Breast epithelium (tissue), 4 donors: ENCODE data around the gene LIN7A. TPM values are rescaled to one million over a fixed set of nuclear protein-coding genes. Genes with fewer than 3 reads are reported as not detected.
"Not testable (repeated sequence)": the region's sequence is repeated elsewhere in the genome, so short reads cannot be mapped to it uniquely, and the experiment has no call there.

ENCODE experiments used
- DNase-seq, 2 donors: peaks; one replicate each; pipeline ENCODE4 v3.0.0-alpha.2; 2019; ENCODE audit warnings: low spot score in 2 of 2
- H3K27ac ChIP-seq, 2 donors: fragments of 200-600 bp; sonication (generic) in 1 of 2; one replicate each; pipeline ENCODE4 v1.5.1; 2016 to 2019; ENCODE audit warnings: mild to moderate bottlenecking in 1 of 2
- H3K27me3 ChIP-seq, 2 donors: fragments of 200-600 bp; sonication (generic) in 1 of 2; one replicate each; pipeline versions ENCODE4 v1.5.1 to v1.6.0; 2017 to 2019; ENCODE audit warnings: control low read depth in 1 of 2, mild to moderate bottlenecking in 1 of 2
- H3K36me3 ChIP-seq: fragments of 200-600 bp; one replicate; pipeline ENCODE4 v1.5.1; 2019
- H3K4me1 ChIP-seq, 2 donors: fragments of 200-600 bp; sonication (generic); one replicate each; pipeline ENCODE4 v1.5.1; 2016 to 2019; ENCODE audit warnings: control low read depth in 1 of 2
- H3K4me3 ChIP-seq, 3 donors: fragments of 200-600 bp; sonication (generic); 1 replicate in 2 of 3; 2 replicates in 1 of 3; pipeline ENCODE4 v1.5.1; 2016 to 2019; ENCODE audit warnings: mild to moderate bottlenecking in 3 of 3, moderate library complexity in 2 of 3
- H3K9me3 ChIP-seq, 2 donors: fragments of 200-600 bp; sonication (generic) in 1 of 2; one replicate each; pipeline ENCODE4 v1.5.1; 2016 to 2019; ENCODE audit warnings: control low read depth in 1 of 2
- POLR2A ChIP-seq: fragments of 450-650 bp; IDR thresholded peaks from one replicate; pipeline ENCODE4 v1.6.1; 2016; ENCODE audit warnings: antibody characterized with exemption, mild to moderate bottlenecking, moderate library complexity
- POLR2AphosphoS5 ChIP-seq, 3 donors: sonication (generic); formaldehyde crosslinking; IDR thresholded peaks; one replicate each; pipeline ENCODE4 v1.6.1; 2017; ENCODE audit warnings: antibody characterized with exemption in 3 of 3
- intact Hi-C: fragments of 100-400 bp; cut with DNase I; formaldehyde crosslinking; loops from one replicate; pipeline ENCODE4 v1.15.1; 2023; ENCODE audit warnings: low total_unique reads
- total RNA-seq, 3 donors: library from RNA; depleted of rRNA; stranded (reverse); fragments of >200 nt; gene quantifications; one replicate each; pipeline ENCODE4 v1.1.0, GENCODE V29; 2016
- TF ChIP-seq, protein P1 (sequence below), 3 donors: fragments of 450-650 bp; IDR thresholded peaks; one replicate each; pipeline ENCODE4 v1.5.1; 2016 to 2017; ENCODE audit warnings: antibody characterized with exemption in 3 of 3, mild to moderate bottlenecking in 3 of 3, moderate library complexity in 3 of 3

The LIN7A gene
- total RNA-seq, 3 donors from 2014 or later, result 12.8 to 25.6 (median 13.1) TPM

GRCh38 chr12:80892597-80893445 lies 44.9 kb downstream of the LIN7A start:
- Histone ChIP-seq H3K27me3 (no peaks in the 10 kb centered on the region), H3K27ac (no peak overlapping the region), H3K4me3 (no peak overlapping the region), H3K9me3 (no peaks in the 10 kb centered on the region), H3K4me1 (no peaks in the 10 kb centered on the region), H3K36me3 (no peaks in the 10 kb centered on the region)
- intact Hi-C loops, result loop anchor here (5.0 kb wide), 1 partner anchor 141 kb away; no protein-coding TSS in a partner anchor
- DNase-seq, result no peak
- TF ChIP-seq, protein P1, sequence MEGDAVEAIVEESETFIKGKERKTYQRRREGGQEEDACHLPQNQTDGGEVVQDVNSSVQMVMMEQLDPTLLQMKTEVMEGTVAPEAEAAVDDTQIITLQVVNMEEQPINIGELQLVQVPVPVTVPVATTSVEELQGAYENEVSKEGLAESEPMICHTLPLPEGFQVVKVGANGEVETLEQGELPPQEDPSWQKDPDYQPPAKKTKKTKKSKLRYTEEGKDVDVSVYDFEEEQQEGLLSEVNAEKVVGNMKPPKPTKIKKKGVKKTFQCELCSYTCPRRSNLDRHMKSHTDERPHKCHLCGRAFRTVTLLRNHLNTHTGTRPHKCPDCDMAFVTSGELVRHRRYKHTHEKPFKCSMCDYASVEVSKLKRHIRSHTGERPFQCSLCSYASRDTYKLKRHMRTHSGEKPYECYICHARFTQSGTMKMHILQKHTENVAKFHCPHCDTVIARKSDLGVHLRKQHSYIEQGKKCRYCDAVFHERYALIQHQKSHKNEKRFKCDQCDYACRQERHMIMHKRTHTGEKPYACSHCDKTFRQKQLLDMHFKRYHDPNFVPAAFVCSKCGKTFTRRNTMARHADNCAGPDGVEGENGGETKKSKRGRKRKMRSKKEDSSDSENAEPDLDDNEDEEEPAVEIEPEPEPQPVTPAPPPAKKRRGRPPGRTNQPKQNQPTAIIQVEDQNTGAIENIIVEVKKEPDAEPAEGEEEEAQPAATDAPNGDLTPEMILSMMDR (IDR thresholded peaks at IDR 0.05), result no peak
- TF ChIP-seq POLR2A, result no peak
- TF ChIP-seq POLR2AphosphoS5 (IDR thresholded peaks at IDR 0.05), result no peak

GRCh38 chr12:80884651-80885050 lies 53.1 kb downstream of the LIN7A start:
- Histone ChIP-seq H3K4me3 (no peak overlapping the region), H3K36me3 (no peaks in the 10 kb centered on the region), H3K27me3 (no peaks in the 10 kb centered on the region), H3K9me3 (no peaks in the 10 kb centered on the region), H3K4me1 (no peaks in the 10 kb centered on the region), H3K27ac (no peak overlapping the region)
- no peak for TF ChIP-seq POLR2A
- TF ChIP-seq, protein P1 (IDR thresholded peaks at IDR 0.05), result no peak
- no peak for TF ChIP-seq POLR2AphosphoS5 (IDR thresholded peaks at IDR 0.05)
- intact Hi-C loops, result no loop called here
- no peak for DNase-seq

- Histone ChIP-seq H3K4me1 (no peaks in the 10 kb centered on the region), H3K9me3 (no peaks in the 10 kb centered on the region), H3K36me3 (no peaks in the 10 kb centered on the region), H3K27me3 (no peaks in the 10 kb centered on the region), H3K27ac (no peak overlapping the region), H3K4me3 (no peak overlapping the region)
- intact Hi-C loops, result no loop called here
- no peak for DNase-seq
- TF ChIP-seq POLR2AphosphoS5 (IDR thresholded peaks at IDR 0.05) (no peak), POLR2A (no peak)
- TF ChIP-seq, protein P1 (IDR thresholded peaks at IDR 0.05), result no peak
These were observed 56.6 kb downstream of the LIN7A start for GRCh38 chr12:80881106-80881505.

DNA sequence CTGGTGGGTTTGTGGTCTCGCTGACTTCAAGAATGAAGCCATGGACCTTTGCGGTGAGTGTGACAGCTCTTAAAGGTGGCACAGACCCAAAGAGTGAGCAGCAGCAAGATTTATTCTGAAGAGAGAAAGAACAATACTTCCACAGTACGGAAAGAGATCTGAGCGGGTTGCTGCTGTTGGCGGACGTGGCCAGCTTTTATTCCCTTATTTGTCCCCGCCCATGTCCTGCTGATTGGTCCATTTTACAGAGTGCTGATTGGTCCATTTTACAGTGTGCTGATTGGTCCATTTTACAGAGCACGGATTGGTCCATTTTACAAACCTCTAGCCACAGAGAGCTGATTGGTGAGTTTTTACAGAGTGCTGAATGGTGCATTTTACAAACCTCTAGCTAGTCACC lies 59.3 kb downstream of the LIN7A start:
- intact Hi-C loops, H3K27me3 ChIP-seq, H3K36me3 ChIP-seq, DNase-seq, H3K4me1 ChIP-seq, H3K9me3 ChIP-seq, H3K4me3 ChIP-seq: not testable (repeated sequence)
- H3K27ac ChIP-seq, result peak overlapping the region in 1 of 2 donors; percentile 25

- intact Hi-C loops, result no loop called here
- no peak overlapping the region for H3K4me3 ChIP-seq
- H3K36me3 ChIP-seq, result no peaks in the 10 kb centered on the region
- H3K27ac ChIP-seq, result no peak overlapping the region
- TF ChIP-seq POLR2A, result no peak
- TF ChIP-seq POLR2AphosphoS5 (IDR thresholded peaks at IDR 0.05), result no peak
- TF ChIP-seq, protein P1 (IDR thresholded peaks at IDR 0.05), result no peak
- H3K27me3 ChIP-seq, result no peaks in the 10 kb centered on the region
- no peak for DNase-seq
- no peaks in the 10 kb centered on the region for H3K9me3 ChIP-seq
- no peaks in the 10 kb centered on the region for H3K4me1 ChIP-seq
These were observed 59.9 kb downstream of the LIN7A start for GRCh38 chr12:80877721-80878265.
